HEK293 (cell line): Measurements from ENCODE around the gene TWIST2.

Experiments
- CTCF ChIP-seq: fragments of 450-650 bp; formaldehyde crosslinking; IDR thresholded peaks from 2 replicates; pipeline ENCODE4 v1.5.1; 2016; ENCODE audit warnings: missing biosample characterization, missing genetic modification characterization
- KLF1 ChIP-seq: fragments of 450-650 bp; formaldehyde crosslinking; IDR thresholded peaks from 2 replicates; pipeline ENCODE4 v1.5.1; 2016; ENCODE audit warnings: missing biosample characterization, missing genetic modification characterization
- REST ChIP-seq: fragments of 450-650 bp; formaldehyde crosslinking; IDR thresholded peaks from 2 replicates; pipeline ENCODE4 v1.5.1; 2016; ENCODE audit warnings: missing biosample characterization, missing genetic modification characterization
- ZBTB26 ChIP-seq: fragments of 450-650 bp; formaldehyde crosslinking; optimal IDR thresholded peaks from 2 replicates; pipeline ENCODE3; 2016; ENCODE audit warnings: missing biosample characterization, mild to moderate bottlenecking, missing genetic modification characterization
- ZNF133 ChIP-seq: fragments of 450-650 bp; formaldehyde crosslinking; IDR thresholded peaks from 2 replicates; pipeline ENCODE4 v1.5.1; 2016; ENCODE audit warnings: missing biosample characterization, missing genetic modification characterization
- ZNF148 ChIP-seq: fragments of 450-650 bp; formaldehyde crosslinking; IDR thresholded peaks from 2 replicates; pipeline ENCODE4 v1.5.0; 2017; ENCODE audit warnings: missing biosample characterization, missing genetic modification characterization, borderline replicate concordance
- ZNF302 ChIP-seq: fragments of 450-650 bp; formaldehyde crosslinking; IDR thresholded peaks from 2 replicates; pipeline ENCODE4 v1.5.1; 2016; ENCODE audit warnings: missing biosample characterization, missing genetic modification characterization, low read depth
- ZNF629 ChIP-seq: fragments of 450-650 bp; formaldehyde crosslinking; IDR thresholded peaks from 2 replicates; pipeline ENCODE4 v1.5.1; 2017; ENCODE audit warnings: missing biosample characterization, missing genetic modification characterization
- ZNF776 ChIP-seq: fragments of 450-650 bp; formaldehyde crosslinking; IDR thresholded peaks from 2 replicates; pipeline ENCODE4 v1.5.0; 2017; ENCODE audit warnings: missing biosample characterization, missing genetic modification characterization, borderline replicate concordance
- ZSCAN18 ChIP-seq: fragments of 450-650 bp; formaldehyde crosslinking; IDR thresholded peaks from 2 replicates; pipeline ENCODE4 v1.5.1; 2016; ENCODE audit warnings: missing biosample characterization, missing genetic modification characterization
- ZSCAN5A ChIP-seq: fragments of 450-650 bp; formaldehyde crosslinking; IDR thresholded peaks from 2 replicates; pipeline ENCODE4 v1.5.1; 2016; ENCODE audit warnings: missing biosample characterization, missing genetic modification characterization

GRCh38 chr2:238946318-238947242 lies 98.7 kb downstream of the TWIST2 start:
- TF ChIP-seq CTCF (tag by site-specific recombination) (no peak), KLF1 (tag by site-specific recombination) (no peak), ZBTB26 (tag by site-specific recombination) (no peak), ZNF133 (tag by site-specific recombination) (no peak), ZNF302 (tag by site-specific recombination) (no peak), REST (tag by site-specific recombination) (no peak), ZNF776 (tag by site-specific recombination) (no peak), ZSCAN5A (tag by site-specific recombination) (no peak), ZNF148 (tag by site-specific recombination) (no peak), ZSCAN18 (tag by site-specific recombination) (no peak), ZNF629 (tag by site-specific recombination) (no peak)
